WTC11 (cell line): ENCODE measurements around the gene COL13A1. TPM values are rescaled to one million over a fixed set of nuclear protein-coding genes. Genes with fewer than 3 reads are reported as not detected.

Experiments
- ATAC-seq: fragments of 200-7000 bp; cut with Tn5 transposase; 2 replicates; pipeline ENCODE4 v1.10.0; 2021; ENCODE audit warnings: mild to moderate bottlenecking, moderate library complexity
- CTCF ChIA-PET: fragments of 300-600 bp; sonication (Branson Sonifier 250); formaldehyde crosslinking; loops from one replicate; lab custom pipeline; 2021; ENCODE audit warnings: antibody characterized with exemption; lab: Charles Lee
- POLR2A ChIA-PET: fragments of 350-600 bp; sonication (Branson Sonifier 250); formaldehyde crosslinking; loops from one replicate; lab custom pipeline; 2021; ENCODE audit warnings: antibody characterized with exemption; lab: Charles Lee
- DNase-seq: peaks from one replicate; pipeline ENCODE4 v3.0.0; 2021; ENCODE audit warnings: low spot score
- H3K27ac Mint-ChIP-seq: 2 replicates; pipeline ENCODE4 v1.8.0; 2021; ENCODE audit warnings: mixed read lengths
- H3K27me3 Mint-ChIP-seq: 2 replicates; pipeline ENCODE4 v1.8.0; 2021; ENCODE audit warnings: low read depth, mild to moderate bottlenecking, moderate library complexity, mixed read lengths
- H3K36me3 Mint-ChIP-seq: 2 replicates; pipeline ENCODE4 v1.8.0; 2021; ENCODE audit warnings: mixed read lengths
- H3K4me1 Mint-ChIP-seq: 2 replicates; pipeline ENCODE4 v1.8.0; 2022; ENCODE audit warnings: mixed read lengths
- H3K4me3 Mint-ChIP-seq: 2 replicates; pipeline ENCODE4 v1.8.0; 2021; ENCODE audit warnings: mild to moderate bottlenecking, moderate library complexity, mixed read lengths
- H3K9me3 Mint-ChIP-seq: 2 replicates; pipeline ENCODE4 v1.8.0; 2021; ENCODE audit warnings: mixed read lengths
- ATF3 ChIP-seq: sonication (generic); formaldehyde crosslinking; conservative IDR thresholded peaks from 2 replicates; pipeline ENCODE4 v1.8.1; 2022; ENCODE audit warnings: mild to moderate bottlenecking, missing genetic modification reagents
- CDX4 ChIP-seq: fragments of 250-450 bp; sonication (Bioruptor Pico); IDR thresholded peaks from 2 replicates; pipeline ENCODE4 v1.9.0; 2021; ENCODE audit warnings: moderate library complexity, mild to moderate bottlenecking, inconsistent platforms, borderline replicate concordance
- ERG ChIP-seq: fragments of 250-450 bp; sonication (Bioruptor Pico); IDR thresholded peaks from 2 replicates; pipeline ENCODE4 v1.8.0; 2021; ENCODE audit warnings: mild to moderate bottlenecking
- ESRRA ChIP-seq: sonication (generic); formaldehyde crosslinking; IDR thresholded peaks from 2 replicates; pipeline ENCODE4 v1.8.1; 2022; ENCODE audit warnings: mild to moderate bottlenecking, missing genetic modification reagents, borderline replicate concordance
- FOXJ3 ChIP-seq: sonication (generic); formaldehyde crosslinking; IDR thresholded peaks from 2 replicates; pipeline ENCODE4 v1.9.0; 2021; ENCODE audit warnings: missing genetic modification reagents, mild to moderate bottlenecking, borderline replicate concordance
- HMGA2 ChIP-seq: fragments of 250-450 bp; sonication (Bioruptor Pico); IDR thresholded peaks from 2 replicates; pipeline ENCODE4 v1.4.0; 2021; ENCODE audit warnings: mild to moderate bottlenecking, moderate library complexity
- JAZF1 ChIP-seq: fragments of 250-450 bp; sonication (Bioruptor Pico); IDR thresholded peaks from 2 replicates; pipeline ENCODE4 v1.9.0; 2021; ENCODE audit warnings: moderate library complexity, mild to moderate bottlenecking, inconsistent platforms
- NFE2L1 ChIP-seq: sonication (generic); formaldehyde crosslinking; IDR thresholded peaks from 2 replicates; pipeline ENCODE4 v1.8.1; 2023; ENCODE audit warnings: missing genetic modification reagents
- NFYB ChIP-seq: sonication (generic); formaldehyde crosslinking; conservative IDR thresholded peaks from 2 replicates; pipeline ENCODE4 v1.8.0; 2022; ENCODE audit warnings: low read depth, missing genetic modification reagents
- NR1H2 ChIP-seq: sonication (generic); formaldehyde crosslinking; IDR thresholded peaks from 2 replicates; pipeline ENCODE4 v1.9.0; 2021; ENCODE audit warnings: mild to moderate bottlenecking, moderate library complexity, missing genetic modification reagents
- RORB ChIP-seq: fragments of 250-450 bp; sonication (Bioruptor Pico); IDR thresholded peaks from 2 replicates; pipeline ENCODE4 v1.9.0; 2021; ENCODE audit warnings: mild to moderate bottlenecking
- SP1 ChIP-seq: sonication (generic); formaldehyde crosslinking; conservative IDR thresholded peaks from 2 replicates; pipeline ENCODE4 v1.8.1; 2022; ENCODE audit warnings: missing genetic modification reagents
- ZNF138 ChIP-seq: sonication (generic); formaldehyde crosslinking; conservative IDR thresholded peaks from 2 replicates; pipeline ENCODE4 v1.8.1; 2022; ENCODE audit warnings: mild to moderate bottlenecking, moderate library complexity, missing genetic modification reagents
- ZNF219 ChIP-seq: sonication (generic); formaldehyde crosslinking; IDR thresholded peaks from 2 replicates; pipeline ENCODE4 v1.8.0; 2023; ENCODE audit warnings: missing genetic modification reagents, mild to moderate bottlenecking, borderline replicate concordance
- ZNF232 ChIP-seq: sonication (generic); formaldehyde crosslinking; IDR thresholded peaks from 2 replicates; pipeline ENCODE4 v1.8.0; 2022; ENCODE audit warnings: mild to moderate bottlenecking, missing genetic modification reagents
- ZNF263 ChIP-seq: sonication (generic); formaldehyde crosslinking; IDR thresholded peaks from 2 replicates; pipeline ENCODE4 v1.8.1; 2022; ENCODE audit warnings: low read depth, mild to moderate bottlenecking, moderate library complexity, missing genetic modification reagents
- ZNF416 ChIP-seq: fragments of 250-450 bp; sonication (Bioruptor Pico); IDR thresholded peaks from 2 replicates; pipeline ENCODE4 v1.9.0; 2021; ENCODE audit warnings: mild to moderate bottlenecking, inconsistent platforms
- total RNA-seq: library from RNA; stranded (reverse); gene quantifications from 3 replicates; pipeline ENCODE4 v1.2.3, GENCODE V29; 2021
- TF ChIP-seq, protein P1 (sequence below): sonication (generic); formaldehyde crosslinking; IDR thresholded peaks from 2 replicates; pipeline ENCODE4 v1.8.0; 2022; ENCODE audit warnings: mild to moderate bottlenecking, missing genetic modification reagents
- TF ChIP-seq, protein P2 (sequence below): sonication (generic); formaldehyde crosslinking; IDR thresholded peaks from 2 replicates; pipeline ENCODE4 v1.8.1; 2023; ENCODE audit warnings: mild to moderate bottlenecking, missing genetic modification reagents, moderate library complexity
- TF ChIP-seq, protein P3 (sequence below): sonication (generic); formaldehyde crosslinking; IDR thresholded peaks from 2 replicates; pipeline ENCODE4 v1.8.0; 2022; ENCODE audit warnings: missing genetic modification reagents

COL13A1 gene
- total RNA-seq, 1 experiment from 2014 or later = 7.1 TPM

GRCh38 chr10:70000262-70000661, 198.6 kb downstream of the COL13A1 start:
- H3K4me1 Mint-ChIP-seq = no peaks in the 10 kb centered on the region
- H3K36me3 Mint-ChIP-seq = no peaks in the 10 kb centered on the region
- no peak for DNase-seq
- POLR2A ChIA-PET = no interaction called here
- H3K9me3 Mint-ChIP-seq = peaks cover 14% of the 10 kb centered on the region
- ATAC-seq = no peak
- no peak overlapping the region for H3K4me3 Mint-ChIP-seq
- H3K27ac Mint-ChIP-seq = no peak overlapping the region
- TF ChIP-seq HMGA2 (CRISPR knock-in tag) = peak; percentile 48; the same call in 1 of the 2 replicates
- no peak for TF ChIP-seq ZNF138 (CRISPR knock-in tag)
- CTCF ChIA-PET = no interaction called here
- peaks cover 7% of the 10 kb centered on the region; the same call in 1 of the 2 replicates for H3K27me3 Mint-ChIP-seq

DNA sequence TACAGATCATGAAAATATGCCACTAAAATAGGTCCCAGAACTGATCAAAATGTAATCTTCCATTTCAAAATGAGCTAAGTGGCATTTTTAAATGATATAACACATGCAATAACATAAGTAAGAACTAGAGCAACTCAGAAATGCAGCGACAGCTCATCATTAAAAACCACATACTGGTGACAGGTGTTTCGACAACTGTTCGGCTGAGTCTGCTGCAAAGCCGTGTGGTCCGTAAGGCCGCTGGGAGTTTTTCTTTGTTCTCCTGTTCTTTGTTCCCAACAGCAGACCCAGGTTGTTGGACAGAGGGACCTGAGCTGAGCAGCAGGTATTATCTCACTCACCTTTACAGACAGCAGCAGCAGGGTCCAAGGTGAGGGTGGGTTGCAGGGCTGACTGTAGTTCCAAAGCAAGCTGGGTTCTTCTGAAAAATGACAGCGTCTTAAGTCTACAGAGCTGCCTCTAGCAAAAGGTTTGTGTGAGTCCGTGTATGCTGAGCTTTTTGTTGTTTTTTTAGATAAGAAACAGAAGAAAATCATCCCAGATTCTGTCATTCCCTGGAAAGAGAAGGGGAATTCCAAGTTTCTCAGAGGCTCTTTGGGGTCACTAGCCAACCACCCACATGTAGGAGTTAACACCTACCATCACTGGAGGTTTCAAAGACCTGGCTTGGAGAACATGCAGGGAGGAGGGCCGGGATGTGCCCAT, 205.6 kb downstream of the COL13A1 start:
- POLR2A ChIA-PET = no interaction called here
- H3K27me3 Mint-ChIP-seq = peaks cover 20% of the 10 kb centered on the region

More for the DNA sequence above, 205.6 kb downstream of the COL13A1 start:
- Mint-ChIP-seq H3K4me1 (no peaks in the 10 kb centered on the region), H3K36me3 (no peaks in the 10 kb centered on the region), H3K9me3 (peaks cover 20% of the 10 kb centered on the region), H3K27ac (no peak overlapping the region), H3K4me3 (no peak overlapping the region)
- DNase-seq (no peak), ATAC-seq (no peak)
- no peak for TF ChIP-seq NFYB (CRISPR knock-in tag)
- TF ChIP-seq, protein P1, sequence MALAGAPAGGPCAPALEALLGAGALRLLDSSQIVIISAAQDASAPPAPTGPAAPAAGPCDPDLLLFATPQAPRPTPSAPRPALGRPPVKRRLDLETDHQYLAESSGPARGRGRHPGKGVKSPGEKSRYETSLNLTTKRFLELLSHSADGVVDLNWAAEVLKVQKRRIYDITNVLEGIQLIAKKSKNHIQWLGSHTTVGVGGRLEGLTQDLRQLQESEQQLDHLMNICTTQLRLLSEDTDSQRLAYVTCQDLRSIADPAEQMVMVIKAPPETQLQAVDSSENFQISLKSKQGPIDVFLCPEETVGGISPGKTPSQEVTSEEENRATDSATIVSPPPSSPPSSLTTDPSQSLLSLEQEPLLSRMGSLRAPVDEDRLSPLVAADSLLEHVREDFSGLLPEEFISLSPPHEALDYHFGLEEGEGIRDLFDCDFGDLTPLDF (CRISPR knock-in tag) = no peak
- TF ChIP-seq, protein P2, sequence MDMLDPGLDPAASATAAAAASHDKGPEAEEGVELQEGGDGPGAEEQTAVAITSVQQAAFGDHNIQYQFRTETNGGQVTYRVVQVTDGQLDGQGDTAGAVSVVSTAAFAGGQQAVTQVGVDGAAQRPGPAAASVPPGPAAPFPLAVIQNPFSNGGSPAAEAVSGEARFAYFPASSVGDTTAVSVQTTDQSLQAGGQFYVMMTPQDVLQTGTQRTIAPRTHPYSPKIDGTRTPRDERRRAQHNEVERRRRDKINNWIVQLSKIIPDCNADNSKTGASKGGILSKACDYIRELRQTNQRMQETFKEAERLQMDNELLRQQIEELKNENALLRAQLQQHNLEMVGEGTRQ = no peak
- TF ChIP-seq ZNF138 (CRISPR knock-in tag) = no peak
- no peak for TF ChIP-seq ZNF263
- no peak for TF ChIP-seq CDX4
- no peak for TF ChIP-seq FOXJ3 (CRISPR knock-in tag)
- no peak for TF ChIP-seq ERG (CRISPR knock-in tag)
- TF ChIP-seq ATF3 (CRISPR knock-in tag) = no peak
- TF ChIP-seq ZNF219 (CRISPR knock-in tag) = no peak
- TF ChIP-seq RORB (CRISPR knock-in tag) = no peak
- TF ChIP-seq NR1H2 = no peak
- no peak for TF ChIP-seq ZNF232
- TF ChIP-seq SP1 (CRISPR knock-in tag) = no peak
- no peak for TF ChIP-seq ESRRA (CRISPR knock-in tag)
- TF ChIP-seq JAZF1 = no peak
- TF ChIP-seq HMGA2 (CRISPR knock-in tag) = no peak
- no peak for TF ChIP-seq ZNF416 (CRISPR knock-in tag)
- TF ChIP-seq, protein P3, sequence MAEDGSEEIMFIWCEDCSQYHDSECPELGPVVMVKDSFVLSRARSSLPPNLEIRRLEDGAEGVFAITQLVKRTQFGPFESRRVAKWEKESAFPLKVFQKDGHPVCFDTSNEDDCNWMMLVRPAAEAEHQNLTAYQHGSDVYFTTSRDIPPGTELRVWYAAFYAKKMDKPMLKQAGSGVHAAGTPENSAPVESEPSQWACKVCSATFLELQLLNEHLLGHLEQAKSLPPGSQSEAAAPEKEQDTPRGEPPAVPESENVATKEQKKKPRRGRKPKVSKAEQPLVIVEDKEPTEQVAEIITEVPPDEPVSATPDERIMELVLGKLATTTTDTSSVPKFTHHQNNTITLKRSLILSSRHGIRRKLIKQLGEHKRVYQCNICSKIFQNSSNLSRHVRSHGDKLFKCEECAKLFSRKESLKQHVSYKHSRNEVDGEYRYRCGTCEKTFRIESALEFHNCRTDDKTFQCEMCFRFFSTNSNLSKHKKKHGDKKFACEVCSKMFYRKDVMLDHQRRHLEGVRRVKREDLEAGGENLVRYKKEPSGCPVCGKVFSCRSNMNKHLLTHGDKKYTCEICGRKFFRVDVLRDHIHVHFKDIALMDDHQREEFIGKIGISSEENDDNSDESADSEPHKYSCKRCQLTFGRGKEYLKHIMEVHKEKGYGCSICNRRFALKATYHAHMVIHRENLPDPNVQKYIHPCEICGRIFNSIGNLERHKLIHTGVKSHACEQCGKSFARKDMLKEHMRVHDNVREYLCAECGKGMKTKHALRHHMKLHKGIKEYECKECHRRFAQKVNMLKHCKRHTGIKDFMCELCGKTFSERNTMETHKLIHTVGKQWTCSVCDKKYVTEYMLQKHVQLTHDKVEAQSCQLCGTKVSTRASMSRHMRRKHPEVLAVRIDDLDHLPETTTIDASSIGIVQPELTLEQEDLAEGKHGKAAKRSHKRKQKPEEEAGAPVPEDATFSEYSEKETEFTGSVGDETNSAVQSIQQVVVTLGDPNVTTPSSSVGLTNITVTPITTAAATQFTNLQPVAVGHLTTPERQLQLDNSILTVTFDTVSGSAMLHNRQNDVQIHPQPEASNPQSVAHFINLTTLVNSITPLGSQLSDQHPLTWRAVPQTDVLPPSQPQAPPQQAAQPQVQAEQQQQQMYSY = no peak
- no peak for TF ChIP-seq NFE2L1
- CTCF ChIA-PET = no interaction called here
